Neutrophil (primary cell): ENCODE results near the gene PTGDS.

Experiments used
- H3K27ac ChIP-seq: fragments of 200-600 bp; sonication (generic); 2 replicates; pipeline ENCODE4 v1.5.1; 2016; ENCODE audit warnings: mild to moderate bottlenecking, moderate library complexity
- H3K27me3 ChIP-seq: fragments of 200-600 bp; sonication (generic); 2 replicates; pipeline ENCODE4 v1.6.0; 2016; ENCODE audit warnings: mild to moderate bottlenecking
- H3K36me3 ChIP-seq: fragments of 200-600 bp; sonication (generic); 2 replicates; pipeline ENCODE4 v1.5.1; 2017
- H3K4me1 ChIP-seq, 2 experiments: fragments of 200-600 bp in 1 of 2; sonication (generic) in 1 of 2; 1 replicate in 1 of 2; 2 replicates in 1 of 2; pipeline versions ENCODE4 v1.5.1 to v1.6.1; 2013 to 2016; ENCODE audit warnings: low read depth in 1 of 2, low read length in 1 of 2, mild to moderate bottlenecking in 1 of 2, moderate library complexity in 1 of 2; ENCODE audit not compliant: control insufficient read depth in 1 of 2, insufficient read depth in 1 of 2
- H3K4me3 ChIP-seq, 2 experiments: fragments of 200-600 bp in 1 of 2; sonication (generic) in 1 of 2; 1 replicate in 1 of 2; 2 replicates in 1 of 2; pipeline ENCODE4 v1.5.1; 2013 to 2016; ENCODE audit warnings: low read depth in 1 of 2, low read length in 1 of 2, mild to moderate bottlenecking in 1 of 2, moderate library complexity in 1 of 2
- H3K9me3 ChIP-seq: fragments of 200-600 bp; sonication (generic); 2 replicates; pipeline ENCODE4 v1.5.1; 2016
- CTCF ChIP-seq: fragments of 200-600 bp; sonication (generic); IDR thresholded peaks from 2 replicates; pipeline ENCODE4 v1.5.1; 2016; ENCODE audit warnings: antibody characterized with exemption

Gene PTGDS

DNA sequence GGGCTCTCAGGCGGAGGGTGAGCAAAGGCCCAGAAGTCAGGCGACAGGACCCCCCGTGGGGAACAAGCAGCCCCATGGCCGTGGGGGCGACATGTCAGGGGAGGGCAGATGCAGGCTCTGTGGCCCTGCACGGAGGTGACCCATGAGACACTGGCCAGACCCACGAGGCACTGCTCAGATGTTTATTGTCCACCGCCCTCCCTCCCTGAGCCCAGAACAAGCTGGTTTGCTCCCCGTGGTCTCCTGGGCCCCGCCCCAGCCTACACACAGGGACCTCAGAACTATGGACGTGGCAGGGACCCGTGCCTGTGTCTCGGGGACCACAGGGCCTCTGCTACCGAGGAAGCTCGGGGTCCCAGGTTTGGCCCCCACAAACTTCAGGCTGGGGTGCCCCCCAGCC, 52.7 kb downstream of the PTGDS start:
- H3K27ac ChIP-seq = peak overlapping the region; percentile 91
- no peaks in the 10 kb centered on the region for H3K9me3 ChIP-seq
- H3K4me1 ChIP-seq = peaks cover 66 to 71% of the 10 kb centered on the region in 2 experiments
- H3K4me3 ChIP-seq = peak overlapping the region; percentile 83 to 86
- peaks cover 10% of the 10 kb centered on the region for H3K27me3 ChIP-seq
- TF ChIP-seq CTCF = no peak
- H3K36me3 ChIP-seq = peaks cover 17% of the 10 kb centered on the region

- TF ChIP-seq CTCF = no peak
- Histone ChIP-seq H3K9me3 (no peaks in the 10 kb centered on the region), H3K4me1 (peaks cover 75 to 80% of the 10 kb centered on the region in 2 experiments), H3K4me3 (peak overlapping the region; percentile 83 to 86), H3K36me3 (peaks cover 25% of the 10 kb centered on the region), H3K27me3 (peaks cover 10% of the 10 kb centered on the region), H3K27ac (peak overlapping the region; percentile 91)
These were observed 53.5 kb downstream of the PTGDS start for GRCh38 chr9:137030538-137031527.
